OCI-LY1 (cell line): Measurements from ENCODE around the gene CCDC57.

ENCODE experiments used
- H2AFZ ChIP-seq: fragments of 200-600 bp; sonication (generic), shearing (Covaris generic); 2 replicates; pipeline ENCODE4 v1.6.0; 2014; ENCODE audit warnings: antibody characterized with exemption, mild to moderate bottlenecking, low read length
- H3F3A ChIP-seq: fragments of 200-600 bp; sonication (generic), shearing (Covaris generic); 2 replicates; pipeline ENCODE4 v1.6.0; 2014; ENCODE audit warnings: mild to moderate bottlenecking, antibody characterized with exemption, low read length, moderate library complexity; ENCODE audit not compliant: insufficient read depth
- H3K27ac ChIP-seq: fragments of 200-600 bp; sonication (generic); 2 replicates; pipeline ENCODE4 v1.5.1; 2014; ENCODE audit warnings: low read length, mixed run types, mild to moderate bottlenecking, low read depth; ENCODE audit not compliant: poor library complexity, severe bottlenecking
- H3K27me3 ChIP-seq: fragments of 200-600 bp; sonication (generic); 2 replicates; pipeline ENCODE4 v1.6.0; 2014; ENCODE audit warnings: antibody characterized with exemption, mild to moderate bottlenecking, low read length, moderate library complexity; ENCODE audit not compliant: insufficient read depth
- H3K36me3 ChIP-seq: fragments of 200-600 bp; sonication (generic); 2 replicates; pipeline ENCODE4 v1.6.1; 2014; ENCODE audit warnings: mild to moderate bottlenecking, antibody characterized with exemption, low read length, moderate library complexity, mixed read lengths; ENCODE audit not compliant: insufficient read depth
- H3K4me1 ChIP-seq: fragments of 200-600 bp; sonication (generic); 2 replicates; pipeline ENCODE4 v1.5.1; 2014; ENCODE audit warnings: mild to moderate bottlenecking, low read length, moderate library complexity; ENCODE audit not compliant: insufficient read depth, severe bottlenecking
- H3K4me2 ChIP-seq: fragments of 200-600 bp; sonication (generic), shearing (Covaris generic); 2 replicates; pipeline ENCODE4 v1.6.1; 2014; ENCODE audit warnings: low read length
- H3K4me3 ChIP-seq: fragments of 200-600 bp; sonication (generic); 2 replicates; pipeline ENCODE4 v1.5.1; 2014; ENCODE audit warnings: low read length, low read depth, mild to moderate bottlenecking, mixed read lengths; ENCODE audit not compliant: poor library complexity, severe bottlenecking
- H3K79me2 ChIP-seq: fragments of 200-600 bp; shearing (Covaris generic); 2 replicates; pipeline ENCODE4 v1.6.1; 2016; ENCODE audit warnings: mixed run types, low read length, mixed read lengths; ENCODE audit not compliant: insufficient read depth
- H3K9ac ChIP-seq: fragments of 200-600 bp; sonication (generic), shearing (Covaris generic); 2 replicates; pipeline ENCODE4 v1.6.1; 2014; ENCODE audit warnings: mild to moderate bottlenecking, low read length, mixed read lengths
- H3K9me2 ChIP-seq: fragments of 200-600 bp; sonication (generic), shearing (Covaris generic); 2 replicates; pipeline ENCODE4 v1.6.1; 2014; ENCODE audit warnings: low read depth, mild to moderate bottlenecking, low read length, mixed read lengths
- H3K9me3 ChIP-seq: fragments of 200-600 bp; shearing (Covaris generic); 2 replicates; pipeline ENCODE4 v1.6.1; 2014; ENCODE audit warnings: low read length, mixed read lengths
- H4K20me1 ChIP-seq: fragments of 200-600 bp; sonication (generic), shearing (Covaris generic); 2 replicates; pipeline ENCODE4 v1.6.0; 2016; ENCODE audit warnings: mild to moderate bottlenecking, low read length; ENCODE audit not compliant: insufficient read depth
- CTCF ChIP-seq: fragments of 200-600 bp; sonication (generic), shearing (Covaris generic); IDR thresholded peaks from 2 replicates; pipeline ENCODE4 v1.5.1; 2017; ENCODE audit warnings: mild to moderate bottlenecking, antibody characterized with exemption, low read length, moderate library complexity, mixed read lengths
- EZH2 ChIP-seq: fragments of 200-600 bp; sonication (generic), shearing (Covaris generic); IDR thresholded peaks from 2 replicates; pipeline ENCODE4 v1.8.0; 2017; ENCODE audit warnings: borderline replicate concordance, mixed run types, mild to moderate bottlenecking, antibody characterized with exemption, low read length, moderate library complexity, mixed read lengths

Gene CCDC57

GRCh38 chr17:82108496-82108945 is 104.1 kb downstream of the CCDC57 start:
- Histone ChIP-seq H3K4me3 (no peak overlapping the region), H3K79me2 (no peaks in the 10 kb centered on the region), H3K9me2 (no peaks in the 10 kb centered on the region), H3K9me3 (no peaks in the 10 kb centered on the region), H3K4me1 (peaks cover 39% of the 10 kb centered on the region), H3K27ac (no peak overlapping the region), H3K27me3 (peaks cover 8% of the 10 kb centered on the region; the same call in 1 of the 2 replicates), H2AFZ (no peak overlapping the region), H4K20me1 (no peaks in the 10 kb centered on the region), H3F3A (no peaks in the 10 kb centered on the region), H3K4me2 (no peak overlapping the region), H3K9ac (no peak overlapping the region), H3K36me3 (no peaks in the 10 kb centered on the region)
- TF ChIP-seq CTCF (no peak), EZH2 (no peak)

DNA sequence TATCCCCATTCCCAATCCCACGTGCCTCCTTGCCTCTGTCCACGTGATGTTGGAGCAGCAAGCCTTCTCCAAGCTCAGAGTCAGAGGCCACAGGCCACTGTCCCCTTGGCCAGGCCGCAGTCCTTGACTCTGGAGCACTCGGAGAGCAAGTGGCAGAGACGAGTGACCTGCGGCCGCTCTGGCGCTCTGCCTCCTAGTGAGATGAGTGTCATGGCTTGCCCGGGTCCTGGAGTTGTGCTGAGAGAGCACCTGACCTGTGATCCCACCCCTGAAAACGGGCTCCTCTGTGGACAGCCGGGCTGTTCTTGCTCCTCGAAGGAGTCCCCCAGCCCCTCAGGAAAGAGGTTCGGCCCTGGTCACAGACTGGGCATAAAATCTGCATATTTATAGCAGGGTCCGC is 104.6 kb downstream of the CCDC57 start:
- no peaks in the 10 kb centered on the region for H3K79me2 ChIP-seq
- H2AFZ ChIP-seq = no peak overlapping the region
- H3K4me3 ChIP-seq = no peak overlapping the region
- H3K4me2 ChIP-seq = no peak overlapping the region
- peaks cover 43% of the 10 kb centered on the region for H3K4me1 ChIP-seq
- H3K36me3 ChIP-seq = no peaks in the 10 kb centered on the region
- no peak overlapping the region for H3K9ac ChIP-seq
- no peak overlapping the region for H3K27ac ChIP-seq
- no peaks in the 10 kb centered on the region for H3K9me2 ChIP-seq
- no peaks in the 10 kb centered on the region for H3F3A ChIP-seq
- TF ChIP-seq EZH2 (no peak), CTCF (no peak)
- no peaks in the 10 kb centered on the region for H3K9me3 ChIP-seq
- H4K20me1 ChIP-seq = no peaks in the 10 kb centered on the region
- peaks cover 3% of the 10 kb centered on the region; the same call in 1 of the 2 replicates for H3K27me3 ChIP-seq

DNA sequence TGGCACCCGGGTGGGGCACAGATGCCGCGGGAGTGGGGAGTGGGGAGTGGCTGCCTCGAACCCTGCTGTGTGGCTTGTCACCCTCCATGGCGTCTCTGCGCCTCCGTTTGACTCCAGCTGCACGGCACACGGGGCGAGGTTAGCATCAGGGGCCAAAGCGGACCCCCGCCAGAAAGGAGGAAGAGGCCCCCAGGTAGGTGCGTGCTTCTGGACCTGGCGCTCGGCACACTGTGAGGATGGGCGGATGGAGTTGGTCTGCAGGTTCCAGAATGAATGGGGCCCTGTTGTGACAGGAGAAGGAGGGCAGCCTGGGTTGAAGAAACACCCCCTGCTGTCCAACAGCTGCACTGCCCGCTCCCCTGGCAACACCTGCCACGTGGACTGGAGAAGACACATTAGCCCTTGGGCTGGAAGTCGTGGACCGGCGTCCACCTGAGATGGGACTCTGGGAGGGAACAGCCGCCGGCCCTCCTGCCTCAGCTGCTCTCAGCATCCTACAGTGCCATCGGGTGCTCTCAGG is 105.2 kb downstream of the CCDC57 start:
- Histone ChIP-seq H2AFZ (no peak overlapping the region), H3K4me1 (peaks cover 45% of the 10 kb centered on the region), H3K27ac (no peak overlapping the region), H3K9ac (no peak overlapping the region; the same call in 1 of the 2 replicates), H3K4me3 (peak overlapping the region; percentile 61), H3K9me2 (no peaks in the 10 kb centered on the region), H3F3A (no peaks in the 10 kb centered on the region), H3K9me3 (no peaks in the 10 kb centered on the region), H4K20me1 (no peaks in the 10 kb centered on the region), H3K36me3 (no peaks in the 10 kb centered on the region), H3K79me2 (no peaks in the 10 kb centered on the region), H3K27me3 (no peaks in the 10 kb centered on the region), H3K4me2 (peak overlapping the region; percentile 81; the same call in 1 of the 2 replicates)
- TF ChIP-seq CTCF (peak; percentile 34; the same call in 1 of the 2 replicates), EZH2 (no peak)
